ENCODE results near the gene CHGA. TPM values are rescaled to one million over a fixed set of nuclear protein-coding genes. Genes with fewer than 3 reads are reported as not detected.

Gene CHGA
- polyA plus RNA-seq, 4 donors = 0.26 to 1.6 (median 0.77) TPM

GRCh38 chr14:92903359-92903758 is 19.6 kb upstream of the CHGA start:
- DNase-seq (ENCODE audit: low read depth in 4 of 4, low spot score in 3 of 4) = no peak

GRCh38 chr14:92905667-92906066 is 17.3 kb upstream of the CHGA start:
- no peak for DNase-seq (ENCODE audit: low read depth in 4 of 4, low spot score in 3 of 4)

- DNase-seq (ENCODE audit: low read depth in 4 of 4, low spot score in 3 of 4) = no peak
Observed at GRCh38 chr14:92906420-92906819, 16.5 kb upstream of the CHGA start.

- no peak for DNase-seq (ENCODE audit: low read depth in 4 of 4, low spot score in 3 of 4)
Observed at GRCh38 chr14:92906823-92907222, 16.1 kb upstream of the CHGA start.

- no peak for DNase-seq (ENCODE audit: low read depth in 4 of 4, low spot score in 3 of 4)
Observed at GRCh38 chr14:92907316-92907911, 15.5 kb upstream of the CHGA start.

GRCh38 chr14:92914087-92914656 is 8.8 kb upstream of the CHGA start:
- DNase-seq (ENCODE audit: low read depth in 4 of 4, low spot score in 3 of 4) = peak; percentile 8 to 44 (median 24)

GRCh38 chr14:92916201-92916600 is 6.7 kb upstream of the CHGA start:
- DNase-seq (ENCODE audit: low read depth in 4 of 4, low spot score in 3 of 4) = no peak

GRCh38 chr14:92917041-92917940 is 5.7 kb upstream of the CHGA start:
- no peak for DNase-seq (ENCODE audit: low read depth in 4 of 4, low spot score in 3 of 4)

- DNase-seq (ENCODE audit: low read depth in 4 of 4, low spot score in 3 of 4) = no peak
Observed at GRCh38 chr14:92917956-92918355, 5.0 kb upstream of the CHGA start.

- no peak for DNase-seq (ENCODE audit: low read depth in 4 of 4, low spot score in 3 of 4)
Observed at GRCh38 chr14:92920001-92920400, 2.9 kb upstream of the CHGA start.

GRCh38 chr14:92922155-92922735 is 705 bp upstream of the CHGA start:
- no peak for DNase-seq (ENCODE audit: low read depth in 4 of 4, low spot score in 3 of 4)

- no peak for DNase-seq (ENCODE audit: low read depth in 4 of 4, low spot score in 3 of 4)
Observed at GRCh38 chr14:92923744-92924103, 774 bp downstream of the CHGA start.

GRCh38 chr14:92924247-92924646 is 1.3 kb downstream of the CHGA start:
- DNase-seq (ENCODE audit: low read depth in 4 of 4, low spot score in 3 of 4) = no peak

- DNase-seq (ENCODE audit: low read depth in 4 of 4, low spot score in 3 of 4) = no peak
Observed at GRCh38 chr14:92925446-92925845, 2.5 kb downstream of the CHGA start.

GRCh38 chr14:92926180-92926845 is 3.4 kb downstream of the CHGA start:
- no peak for DNase-seq (ENCODE audit: low read depth in 4 of 4, low spot score in 3 of 4)

- no peak for DNase-seq (ENCODE audit: low read depth in 4 of 4, low spot score in 3 of 4)
Observed at GRCh38 chr14:92926931-92927330, 4.0 kb downstream of the CHGA start.

- DNase-seq (ENCODE audit: low read depth in 4 of 4, low spot score in 3 of 4) = no peak
Observed at GRCh38 chr14:92927349-92928257, 4.7 kb downstream of the CHGA start.

- DNase-seq (ENCODE audit: low read depth in 4 of 4, low spot score in 3 of 4) = no peak
Observed at GRCh38 chr14:92928258-92928629, 5.3 kb downstream of the CHGA start.

- no peak for DNase-seq (ENCODE audit: low read depth in 4 of 4, low spot score in 3 of 4)
Observed at GRCh38 chr14:92928961-92929688, 6.2 kb downstream of the CHGA start.
